Trophoblast cell (in vitro differentiated cells and primary cell): Measurements from ENCODE around the gene TNNT1.

Experiments
- DNase-seq, 2 donors: peaks; one replicate each; pipeline ENCODE4 v3.0.0-alpha.2; 2016
- H2AFZ ChIP-seq: 2 replicates; pipeline ENCODE4 v1.6.1; 2013; ENCODE audit warnings: low read length, moderate library complexity, mild to moderate bottlenecking; ENCODE audit not compliant: insufficient read depth, poor library complexity
- H2AK5ac ChIP-seq: 2 replicates; pipeline ENCODE4 v1.6.1; 2013; ENCODE audit warnings: mild to moderate bottlenecking, low read length
- H2BK120ac ChIP-seq: 2 replicates; pipeline ENCODE4 v1.6.1; 2013; ENCODE audit warnings: low read length, mild to moderate bottlenecking, moderate library complexity; ENCODE audit not compliant: insufficient read depth, poor library complexity
- H2BK12ac ChIP-seq: 2 replicates; pipeline ENCODE4 v1.6.1; 2013; ENCODE audit warnings: mild to moderate bottlenecking, low read length, moderate library complexity
- H2BK5ac ChIP-seq: 2 replicates; pipeline ENCODE4 v1.6.1; 2013; ENCODE audit warnings: low read length, low read depth, moderate library complexity, mild to moderate bottlenecking; ENCODE audit not compliant: poor library complexity
- H3K14ac ChIP-seq: 2 replicates; pipeline ENCODE4 v1.6.1; 2013; ENCODE audit warnings: mild to moderate bottlenecking, low read length
- H3K18ac ChIP-seq: 2 replicates; pipeline ENCODE4 v1.6.1; 2013; ENCODE audit warnings: mild to moderate bottlenecking, low read length
- H3K23ac ChIP-seq: 2 replicates; pipeline ENCODE4 v1.6.1; 2013; ENCODE audit warnings: low read length
- H3K27ac ChIP-seq: 2 replicates; pipeline ENCODE4 v1.5.1; 2013; ENCODE audit warnings: low read depth, mild to moderate bottlenecking, inconsistent platforms, low read length, moderate library complexity
- H3K27me3 ChIP-seq: 2 replicates; pipeline ENCODE4 v1.6.1; 2013; ENCODE audit warnings: inconsistent platforms, mild to moderate bottlenecking, low read length, moderate library complexity; ENCODE audit not compliant: insufficient read depth
- H3K36me3 ChIP-seq, 2 experiments: 1 replicate in 1 of 2; 2 replicates in 1 of 2; pipeline ENCODE4 v1.6.1; 2013; ENCODE audit warnings: low read length in 2 of 2, mild to moderate bottlenecking in 2 of 2, moderate library complexity in 1 of 2; ENCODE audit not compliant: insufficient read depth in 2 of 2, control insufficient read depth in 1 of 2
- H3K4ac ChIP-seq: 2 replicates; pipeline ENCODE4 v1.6.1; 2013; ENCODE audit warnings: low read depth, mild to moderate bottlenecking, low read length, moderate library complexity
- H3K4me1 ChIP-seq, 2 experiments: 1 replicate in 1 of 2; 2 replicates in 1 of 2; pipeline ENCODE4 v1.6.1; 2013; ENCODE audit warnings: low read length in 2 of 2, mild to moderate bottlenecking in 2 of 2, moderate library complexity in 1 of 2; ENCODE audit not compliant: insufficient read depth in 2 of 2, control insufficient read depth in 1 of 2
- H3K4me2 ChIP-seq: 2 replicates; pipeline ENCODE4 v1.6.1; 2013; ENCODE audit warnings: inconsistent platforms, mild to moderate bottlenecking, low read length, moderate library complexity
- H3K4me3 ChIP-seq: 2 replicates; pipeline ENCODE4 v1.5.1; 2013; ENCODE audit warnings: mild to moderate bottlenecking, low read depth, low read length, inconsistent platforms
- H3K79me1 ChIP-seq: one replicate; pipeline ENCODE4 v1.6.1; 2013; ENCODE audit warnings: low read length
- H3K79me2 ChIP-seq: 2 replicates; pipeline ENCODE4 v1.6.1; 2013; ENCODE audit warnings: low read length, mild to moderate bottlenecking; ENCODE audit not compliant: control insufficient read depth, insufficient read depth, poor library complexity
- H3K9ac ChIP-seq: 2 replicates; pipeline ENCODE4 v1.6.1; 2013; ENCODE audit warnings: mild to moderate bottlenecking, low read length
- H3K9me3 ChIP-seq: 2 replicates; pipeline ENCODE4 v1.6.1; 2013; ENCODE audit warnings: low read depth, mild to moderate bottlenecking, control low read depth, inconsistent platforms, low read length; ENCODE audit not compliant: insufficient read depth
- H4K12ac ChIP-seq: 2 replicates; pipeline ENCODE4 v1.6.1; 2013; ENCODE audit warnings: low read depth, mild to moderate bottlenecking, low read length, moderate library complexity
- H4K8ac ChIP-seq: 2 replicates; pipeline ENCODE4 v1.6.1; 2013; ENCODE audit warnings: low read depth, mild to moderate bottlenecking, low read length, moderate library complexity
- H4K91ac ChIP-seq: one replicate; pipeline ENCODE4 v1.6.1; 2013; ENCODE audit warnings: low read depth, mild to moderate bottlenecking, low read length, moderate library complexity
- WGBS: extraction: QIAGEN DNeasy Blood & Tissue Kit; methylation state at CpG from one replicate; pipeline ENCODE4 v1.1.7; 2013; ENCODE audit warnings: missing lambda C conversion rate; ENCODE audit not compliant: insufficient read length, insufficient coverage; ENCODE audit errors: extremely low coverage; 5-methylcytosine and 5-hydroxymethylcytosine counted together

TNNT1 gene

GRCh38 chr19:55141696-55142095, 7.3 kb downstream of the TNNT1 start:
- Histone ChIP-seq H3K4me2 (no peak overlapping the region), H3K36me3 (no peaks in the 10 kb centered on the region), H2AFZ (no peak overlapping the region), H3K14ac (no peak overlapping the region), H3K79me2 (no peaks in the 10 kb centered on the region), H2AK5ac (no peak overlapping the region), H3K79me1 (no peaks in the 10 kb centered on the region), H3K9ac (no peak overlapping the region), H3K9me3 (peaks cover 1% of the 10 kb centered on the region), H3K4me3 (no peak overlapping the region), H4K12ac (no peak overlapping the region), H3K27me3 (no peaks in the 10 kb centered on the region), H4K91ac (no peak overlapping the region), H3K27ac (no peak overlapping the region), H3K4ac (no peak overlapping the region), H2BK5ac (no peak overlapping the region), H2BK120ac (no peak overlapping the region), H2BK12ac (no peak overlapping the region), H3K18ac (no peak overlapping the region), H4K8ac (no peak overlapping the region), H3K23ac (no peak overlapping the region), H3K4me1 (peaks cover 0 to 2% of the 10 kb centered on the region in 2 experiments)
- DNase-seq, result no peak
- no CpG with 5 or more reads among the region's 21 CpGs for WGBS

- Histone ChIP-seq H3K23ac (no peak overlapping the region), H3K79me1 (no peaks in the 10 kb centered on the region), H4K12ac (no peak overlapping the region), H3K36me3 (no peaks in the 10 kb centered on the region), H3K4me2 (no peak overlapping the region), H3K27ac (no peak overlapping the region), H3K4me3 (no peak overlapping the region), H2BK12ac (no peak overlapping the region), H3K9me3 (peaks cover 1% of the 10 kb centered on the region), H4K91ac (no peak overlapping the region), H2BK120ac (no peak overlapping the region), H2AFZ (no peak overlapping the region), H3K14ac (no peak overlapping the region), H3K4ac (no peak overlapping the region), H2BK5ac (no peak overlapping the region), H3K4me1 (peaks cover 0 to 7% of the 10 kb centered on the region in 2 experiments), H2AK5ac (no peak overlapping the region), H3K27me3 (no peaks in the 10 kb centered on the region), H4K8ac (no peak overlapping the region), H3K9ac (no peak overlapping the region), H3K18ac (no peak overlapping the region), H3K79me2 (no peaks in the 10 kb centered on the region)
- no CpG with 5 or more reads among the region's 9 CpGs for WGBS
- DNase-seq, result no peak
Measured at GRCh38 chr19:55137915-55138314, 11.1 kb downstream of the TNNT1 start.

GRCh38 chr19:55136399-55137102, 12.5 kb downstream of the TNNT1 start:
- no peak overlapping the region for H4K12ac ChIP-seq
- no peak for DNase-seq

GRCh38 chr19:55134736-55135135, 14.3 kb downstream of the TNNT1 start:
- no peak overlapping the region for H3K9ac ChIP-seq
- no peak overlapping the region for H2AFZ ChIP-seq
- no peak overlapping the region for H2BK12ac ChIP-seq
- no peaks in the 10 kb centered on the region for H3K27me3 ChIP-seq
- H3K36me3 ChIP-seq, result no peaks in the 10 kb centered on the region
- H3K14ac ChIP-seq, result no peak overlapping the region
- H3K4me3 ChIP-seq, result no peak overlapping the region
- H3K9me3 ChIP-seq, result no peaks in the 10 kb centered on the region
- no peak overlapping the region for H2BK120ac ChIP-seq
- no peak overlapping the region for H2AK5ac ChIP-seq
- no peak overlapping the region for H4K12ac ChIP-seq
- H3K4ac ChIP-seq, result no peak overlapping the region
- H3K23ac ChIP-seq, result no peak overlapping the region
- no peak overlapping the region for H3K27ac ChIP-seq
- no peak for DNase-seq
- no peaks in the 10 kb centered on the region for H3K79me1 ChIP-seq
- no peaks in the 10 kb centered on the region for H3K79me2 ChIP-seq
- no peak overlapping the region for H4K8ac ChIP-seq
- H3K4me1 ChIP-seq, result peaks cover 0 to 7% of the 10 kb centered on the region in 2 experiments
- WGBS, result no CpG with 5 or more reads among the region's 3 CpGs
- H2BK5ac ChIP-seq, result no peak overlapping the region
- no peak overlapping the region for H3K4me2 ChIP-seq
- no peak overlapping the region for H4K91ac ChIP-seq
- no peak overlapping the region for H3K18ac ChIP-seq

More at GRCh38 chr19:55136399-55137102, 12.5 kb downstream of the TNNT1 start:
- Histone ChIP-seq H2AFZ (no peak overlapping the region), H3K36me3 (no peaks in the 10 kb centered on the region), H4K8ac (no peak overlapping the region), H3K4ac (no peak overlapping the region), H3K14ac (no peak overlapping the region), H3K4me2 (no peak overlapping the region), H2AK5ac (no peak overlapping the region), H3K4me3 (no peak overlapping the region), H2BK5ac (no peak overlapping the region), H3K27me3 (no peaks in the 10 kb centered on the region), H3K27ac (no peak overlapping the region), H3K79me1 (no peaks in the 10 kb centered on the region), H3K9ac (no peak overlapping the region), H3K79me2 (no peaks in the 10 kb centered on the region), H2BK12ac (no peak overlapping the region), H3K18ac (no peak overlapping the region), H3K4me1 (peaks cover 0 to 7% of the 10 kb centered on the region in 2 experiments), H4K91ac (no peak overlapping the region), H3K9me3 (no peaks in the 10 kb centered on the region), H2BK120ac (no peak overlapping the region), H3K23ac (no peak overlapping the region)
- no CpG with 5 or more reads among the region's 17 CpGs for WGBS
